MM.1S (cell line): Measurements from ENCODE around the gene DIP2B.

Source experiments
- DNase-seq: peaks from one replicate; pipeline ENCODE4 v3.0.0-alpha.2; 2015
- H2AFZ ChIP-seq: fragments of 300-600 bp; sonication (generic); 2 replicates; pipeline ENCODE4 v1.6.0; 2016; ENCODE audit warnings: antibody characterized with exemption, low read length
- H3F3A ChIP-seq: fragments of 300-600 bp; sonication (generic); 2 replicates; pipeline ENCODE4 v1.6.1; 2016; ENCODE audit warnings: mild to moderate bottlenecking, antibody characterized with exemption, low read length, moderate library complexity, mixed read lengths; ENCODE audit not compliant: insufficient read depth
- H3K27ac ChIP-seq: fragments of 300-600 bp; sonication (generic); 2 replicates; pipeline ENCODE4 v1.5.1; 2016; ENCODE audit warnings: mild to moderate bottlenecking, low read length
- H3K27me3 ChIP-seq: fragments of 300-600 bp; sonication (generic); replicated peaks from 2 replicates; pipeline ENCODE4 v1.6.0; 2016; ENCODE audit warnings: low read length; ENCODE audit not compliant: insufficient read depth
- H3K36me3 ChIP-seq: fragments of 300-600 bp; sonication (generic); replicated peaks from 2 replicates; pipeline ENCODE4 v1.6.1; 2016; ENCODE audit warnings: mild to moderate bottlenecking, low read length, mixed read lengths; ENCODE audit not compliant: insufficient read depth
- H3K4me1 ChIP-seq: fragments of 300-600 bp; sonication (generic); 2 replicates; pipeline ENCODE4 v1.6.1; 2016; ENCODE audit warnings: low read length, mixed read lengths
- H3K4me2 ChIP-seq: fragments of 300-600 bp; sonication (generic); 2 replicates; pipeline ENCODE4 v1.6.0; 2016; ENCODE audit warnings: low read depth, low read length
- H3K4me3 ChIP-seq: fragments of 300-600 bp; sonication (generic); 2 replicates; pipeline ENCODE4 v1.5.1; 2016; ENCODE audit warnings: low read length, mixed read lengths
- H3K79me2 ChIP-seq: fragments of 300-600 bp; sonication (generic); 2 replicates; pipeline ENCODE4 v1.6.1; 2016; ENCODE audit warnings: mixed run types, low read length, mixed read lengths
- H3K9ac ChIP-seq: fragments of 300-600 bp; sonication (generic); 2 replicates; pipeline ENCODE4 v1.6.1; 2016; ENCODE audit warnings: low read length, mixed read lengths
- H3K9me2 ChIP-seq: fragments of 300-600 bp; sonication (generic); replicated peaks from 2 replicates; pipeline ENCODE4 v1.6.1; 2016; ENCODE audit warnings: mild to moderate bottlenecking, low read length, mixed read lengths; ENCODE audit not compliant: insufficient read depth
- H3K9me3 ChIP-seq: fragments of 300-600 bp; sonication (generic); replicated peaks from 2 replicates; pipeline ENCODE4 v1.6.1; 2016; ENCODE audit warnings: mild to moderate bottlenecking, low read length, mixed read lengths; ENCODE audit not compliant: insufficient read depth
- H4K20me1 ChIP-seq: fragments of 300-600 bp; sonication (generic); 2 replicates; pipeline ENCODE4 v1.6.1; 2016; ENCODE audit warnings: mild to moderate bottlenecking, low read length, moderate library complexity, mixed read lengths; ENCODE audit not compliant: insufficient read depth
- CTCF ChIP-seq: fragments of 300-600 bp; sonication (generic); IDR thresholded peaks from 2 replicates; pipeline ENCODE4 v1.5.1; 2016; ENCODE audit warnings: antibody characterized with exemption, low read length, mixed read lengths
- EZH2 ChIP-seq: fragments of 300-600 bp; sonication (generic); optimal IDR thresholded peaks from 2 replicates; pipeline ENCODE3; 2017; ENCODE audit warnings: low read depth, mild to moderate bottlenecking, antibody characterized with exemption, low read length, mixed read lengths
- EZH2phosphoT487 ChIP-seq: fragments of 300-600 bp; sonication (generic); IDR thresholded peaks from 2 replicates; pipeline ENCODE4 v1.6.1; 2018; ENCODE audit warnings: antibody characterized with exemption, low read length

Gene DIP2B

GRCh38 chr12:50686406-50686805, 181.6 kb downstream of the DIP2B start:
- H3K4me1 ChIP-seq = no peaks in the 10 kb centered on the region
- no peaks in the 10 kb centered on the region for H3K36me3 ChIP-seq
- H3K9ac ChIP-seq = no peak overlapping the region
- no peak overlapping the region for H2AFZ ChIP-seq
- no peak overlapping the region for H3K27ac ChIP-seq
- no peak overlapping the region for H3K4me2 ChIP-seq
- no peak for DNase-seq
- H4K20me1 ChIP-seq = no peaks in the 10 kb centered on the region
- no peak overlapping the region for H3K4me3 ChIP-seq
- H3K79me2 ChIP-seq = no peaks in the 10 kb centered on the region
- no peaks in the 10 kb centered on the region for H3F3A ChIP-seq
- no peaks in the 10 kb centered on the region for H3K9me2 ChIP-seq
- no peaks in the 10 kb centered on the region for H3K27me3 ChIP-seq
- H3K9me3 ChIP-seq = no peaks in the 10 kb centered on the region
- TF ChIP-seq EZH2 (no peak), EZH2phosphoT487 (no peak), CTCF (no peak)

- Histone ChIP-seq H3K9ac (no peak overlapping the region), H4K20me1 (no peaks in the 10 kb centered on the region), H3K36me3 (no peaks in the 10 kb centered on the region), H3K9me3 (no peaks in the 10 kb centered on the region), H2AFZ (no peak overlapping the region), H3K4me1 (no peaks in the 10 kb centered on the region), H3K4me2 (no peak overlapping the region), H3K9me2 (no peaks in the 10 kb centered on the region), H3K27ac (no peak overlapping the region), H3K4me3 (no peak overlapping the region), H3F3A (no peaks in the 10 kb centered on the region), H3K79me2 (no peaks in the 10 kb centered on the region), H3K27me3 (no peaks in the 10 kb centered on the region)
- TF ChIP-seq EZH2phosphoT487 (no peak), CTCF (no peak), EZH2 (no peak)
- no peak for DNase-seq
These were observed 182.2 kb downstream of the DIP2B start for GRCh38 chr12:50686976-50687375.

- Histone ChIP-seq H2AFZ (no peak overlapping the region), H3K36me3 (no peaks in the 10 kb centered on the region)
These were observed 184.7 kb downstream of the DIP2B start for GRCh38 chr12:50689437-50689836.

More at GRCh38 chr12:50689437-50689836, 184.7 kb downstream of the DIP2B start:
- Histone ChIP-seq H3K27me3 (no peaks in the 10 kb centered on the region), H3K9ac (no peak overlapping the region), H3K4me1 (no peaks in the 10 kb centered on the region), H3K79me2 (no peaks in the 10 kb centered on the region), H3K4me2 (no peak overlapping the region), H4K20me1 (no peaks in the 10 kb centered on the region), H3K9me3 (no peaks in the 10 kb centered on the region), H3K4me3 (no peak overlapping the region), H3K9me2 (no peaks in the 10 kb centered on the region), H3F3A (no peaks in the 10 kb centered on the region), H3K27ac (no peak overlapping the region)
- no peak for DNase-seq
- TF ChIP-seq CTCF (no peak), EZH2phosphoT487 (no peak), EZH2 (no peak)
